IMR-90 (cell line): ENCODE results near the gene HCFC1.

Experiments
- FOS ChIP-seq: fragments of 150-350 bp; IDR thresholded peaks from 2 replicates; pipeline ENCODE4 v1.6.1; 2016; ENCODE audit warnings: low read depth, low read length
- MAFK ChIP-seq: IDR thresholded peaks from 2 replicates; pipeline ENCODE4 v1.6.1; 2012; ENCODE audit warnings: low read depth, low read length, improper control_type of control experiment
- MXI1 ChIP-seq: IDR thresholded peaks from 2 replicates; pipeline ENCODE4 v1.6.1; 2012; ENCODE audit warnings: low read depth, mild to moderate bottlenecking, low read length, moderate library complexity, borderline replicate concordance
- POLR2A ChIP-seq: IDR thresholded peaks from 2 replicates; pipeline ENCODE4 v1.6.1; 2012; ENCODE audit warnings: mild to moderate bottlenecking, low read depth, low read length
- SMC3 ChIP-seq: fragments of 150-350 bp; IDR thresholded peaks from 2 replicates; pipeline ENCODE4 v1.6.1; 2016; ENCODE audit warnings: low read depth, mild to moderate bottlenecking, antibody characterized with exemption, low read length, moderate library complexity
- TF ChIP-seq, protein P1 (sequence below): conservative IDR thresholded peaks from 2 replicates; pipeline ENCODE4 v1.5.1; 2012; ENCODE audit warnings: mild to moderate bottlenecking, low read depth, low read length, improper control_type of control experiment

- TF ChIP-seq POLR2A (no peak), MXI1 (peak; percentile 70), MAFK (no peak), SMC3 (no peak), FOS (no peak)
- TF ChIP-seq, protein P1, sequence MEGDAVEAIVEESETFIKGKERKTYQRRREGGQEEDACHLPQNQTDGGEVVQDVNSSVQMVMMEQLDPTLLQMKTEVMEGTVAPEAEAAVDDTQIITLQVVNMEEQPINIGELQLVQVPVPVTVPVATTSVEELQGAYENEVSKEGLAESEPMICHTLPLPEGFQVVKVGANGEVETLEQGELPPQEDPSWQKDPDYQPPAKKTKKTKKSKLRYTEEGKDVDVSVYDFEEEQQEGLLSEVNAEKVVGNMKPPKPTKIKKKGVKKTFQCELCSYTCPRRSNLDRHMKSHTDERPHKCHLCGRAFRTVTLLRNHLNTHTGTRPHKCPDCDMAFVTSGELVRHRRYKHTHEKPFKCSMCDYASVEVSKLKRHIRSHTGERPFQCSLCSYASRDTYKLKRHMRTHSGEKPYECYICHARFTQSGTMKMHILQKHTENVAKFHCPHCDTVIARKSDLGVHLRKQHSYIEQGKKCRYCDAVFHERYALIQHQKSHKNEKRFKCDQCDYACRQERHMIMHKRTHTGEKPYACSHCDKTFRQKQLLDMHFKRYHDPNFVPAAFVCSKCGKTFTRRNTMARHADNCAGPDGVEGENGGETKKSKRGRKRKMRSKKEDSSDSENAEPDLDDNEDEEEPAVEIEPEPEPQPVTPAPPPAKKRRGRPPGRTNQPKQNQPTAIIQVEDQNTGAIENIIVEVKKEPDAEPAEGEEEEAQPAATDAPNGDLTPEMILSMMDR: no peak
These were observed 37.9 kb downstream of the HCFC1 start for GRCh38 chrX:153933748-153934147.
